Panc1 (cell line): ENCODE data around the gene ALK.

Experiments
- CTCF ChIP-seq: fragments of 450-650 bp; IDR thresholded peaks from 2 replicates; pipeline ENCODE4 v1.5.1; 2017; ENCODE audit warnings: mild to moderate bottlenecking
- TCF7L2 ChIP-seq: IDR thresholded peaks from 2 replicates; pipeline ENCODE4 v1.6.1; 2011; ENCODE audit warnings: mild to moderate bottlenecking, low read depth, low read length, inconsistent platforms

GRCh38 chr2:29844713-29845326, 76.6 kb downstream of the ALK start:
- TF ChIP-seq TCF7L2 (no peak), CTCF (no peak)
